CD14-positive monocyte (primary cell): Measurements from ENCODE around the gene CCDC117. TPM values are rescaled to one million over a fixed set of nuclear protein-coding genes. Genes with fewer than 3 reads are reported as not detected.

ENCODE experiments used
- DNase-seq, 3 donors: peaks; one replicate each; pipeline ENCODE4 v3.0.0-alpha.2; 2011 to 2022
- H2AFZ ChIP-seq: 2 replicates; pipeline ENCODE4 v1.6.0; 2012; ENCODE audit warnings: mild to moderate bottlenecking, low read depth, low read length, inconsistent platforms; ENCODE audit not compliant: insufficient read depth, poor library complexity, severe bottlenecking
- H3K27ac ChIP-seq, 2 donors: 1 replicate in 1 of 2; 2 replicates in 1 of 2; pipeline ENCODE4 v1.5.1; 2012 to 2013; ENCODE audit warnings: low read length in 2 of 2, control low read depth in 1 of 2, inconsistent platforms in 1 of 2, low read depth in 1 of 2, mild to moderate bottlenecking in 1 of 2
- H3K27me3 ChIP-seq, 2 donors: one replicate each; pipeline versions ENCODE4 v1.6.0 to v1.6.1; 2011 to 2013; ENCODE audit warnings: low read length in 2 of 2; ENCODE audit not compliant: control insufficient read depth in 2 of 2, insufficient read depth in 2 of 2
- H3K36me3 ChIP-seq, 2 donors: replicated peaks in 1 of 2; 1 replicate in 1 of 2; 2 replicates in 1 of 2; pipeline versions ENCODE4 v1.5.1 to v1.6.1; 2012 to 2013; ENCODE audit warnings: low read length in 2 of 2, control low read depth in 1 of 2, inconsistent platforms in 1 of 2, mild to moderate bottlenecking in 1 of 2; ENCODE audit not compliant: insufficient read depth in 2 of 2, control insufficient read depth in 1 of 2
- H3K4me1 ChIP-seq, 2 donors: 1 replicate in 1 of 2; 2 replicates in 1 of 2; pipeline versions ENCODE4 v1.5.1 to v1.6.1; 2012 to 2013; ENCODE audit warnings: low read length in 2 of 2, control low read depth in 1 of 2, inconsistent platforms in 1 of 2, mild to moderate bottlenecking in 1 of 2, moderate library complexity in 1 of 2; ENCODE audit not compliant: insufficient read depth in 2 of 2, control insufficient read depth in 1 of 2
- H3K4me2 ChIP-seq: replicated peaks from 2 replicates; pipeline ENCODE3; 2012; ENCODE audit warnings: low read length, moderate library complexity, mild to moderate bottlenecking; ENCODE audit not compliant: poor library complexity, severe bottlenecking; ENCODE audit errors: extremely low read depth
- H3K4me3 ChIP-seq, 3 experiments: fragments of 200-600 bp in 1 of 3; sonication (generic) in 1 of 3; replicated peaks in 1 of 3; 1 replicate in 2 of 3; 2 replicates in 1 of 3; pipeline ENCODE4 v1.5.1; 2011 to 2013; ENCODE audit warnings: low read length in 3 of 3, mild to moderate bottlenecking in 3 of 3, control low read depth in 2 of 3, low read depth in 2 of 3, inconsistent platforms in 1 of 3, moderate library complexity in 1 of 3
- H3K79me2 ChIP-seq: 2 replicates; pipeline ENCODE4 v1.6.0; 2012; ENCODE audit warnings: mild to moderate bottlenecking, control low read depth, inconsistent platforms, low read length, moderate library complexity; ENCODE audit not compliant: insufficient read depth
- H3K9ac ChIP-seq: 2 replicates; pipeline ENCODE4 v1.6.0; 2017; ENCODE audit warnings: low read length, mild to moderate bottlenecking; ENCODE audit not compliant: insufficient read depth, poor library complexity, severe bottlenecking
- H3K9me3 ChIP-seq, 2 donors: replicated peaks in 1 of 2; 1 replicate in 1 of 2; 2 replicates in 1 of 2; pipeline versions ENCODE4 v1.5.1 to v1.6.1; 2012 to 2013; ENCODE audit warnings: low read length in 2 of 2, control low read depth in 1 of 2; ENCODE audit not compliant: control insufficient read depth in 1 of 2, insufficient read depth in 1 of 2
- H4K20me1 ChIP-seq: 2 replicates; pipeline ENCODE4 v1.6.0; 2012; ENCODE audit warnings: mild to moderate bottlenecking, low read length, control low read depth, moderate library complexity; ENCODE audit not compliant: insufficient read depth
- H3K27ac Mint-ChIP-seq, 7 donors: one replicate each; pipeline ENCODE4 v1.8.0; 2020; ENCODE audit warnings: mild to moderate bottlenecking in 7 of 7, mixed read lengths in 7 of 7, moderate library complexity in 6 of 7, inconsistent platforms in 2 of 7
- H3K27me3 Mint-ChIP-seq, 3 donors: one replicate each; pipeline ENCODE4 v1.8.0; 2021 to 2022; ENCODE audit warnings: low read depth in 3 of 3, mild to moderate bottlenecking in 3 of 3, mixed read lengths in 3 of 3, moderate library complexity in 3 of 3, inconsistent platforms in 1 of 3
- H3K36me3 Mint-ChIP-seq, 2 donors: one replicate each; pipeline ENCODE4 v1.8.0; 2020; ENCODE audit warnings: mixed read lengths in 2 of 2, inconsistent platforms in 1 of 2, mild to moderate bottlenecking in 1 of 2
- H3K4me1 Mint-ChIP-seq: one replicate; pipeline ENCODE4 v1.8.0; 2020; ENCODE audit warnings: mild to moderate bottlenecking, mixed read lengths
- H3K4me3 Mint-ChIP-seq, 2 donors: one replicate each; pipeline ENCODE4 v1.8.0; 2020; ENCODE audit warnings: mild to moderate bottlenecking in 2 of 2, mixed read lengths in 2 of 2, moderate library complexity in 1 of 2
- H3K9me3 Mint-ChIP-seq, 7 donors: one replicate each; pipeline ENCODE4 v1.8.0; 2020 to 2022; ENCODE audit warnings: mixed read lengths in 7 of 7, mild to moderate bottlenecking in 6 of 7, moderate library complexity in 6 of 7, inconsistent platforms in 2 of 7
- WGBS: methylation state at CpG from one replicate; pipeline ENCODE4 v1.1.5; 2013; ENCODE audit warnings: missing lambda C conversion rate; ENCODE audit not compliant: insufficient coverage; 5-methylcytosine and 5-hydroxymethylcytosine counted together
- intact Hi-C, 2 donors: fragments of 100-400 bp; cut with micrococcal nuclease; formaldehyde crosslinking; loops; one replicate each; pipeline versions ENCODE4 v1.15.0 to v1.15.1; 2023
- polyA plus RNA-seq, 3 donors: library from polyadenylated mRNA; depleted of rRNA in 1 of 3; unstranded in 2 of 3; stranded (reverse) in 1 of 3; fragments of 300-500 nt in 2 of 3; fragments of >200 nt in 1 of 3; fragmentation: Illumina TruSeq in 2 of 3; gene quantifications; 1 replicate in 2 of 3; 2 replicates in 1 of 3; pipeline ENCODE4 v1.2.3, GENCODE V29; 2012 to 2021
- TF ChIP-seq, protein P1 (sequence below): fragments of 200-600 bp; IDR thresholded peaks from one replicate; pipeline ENCODE4 v1.8.0; 2022; ENCODE audit warnings: antibody characterized with exemption, mild to moderate bottlenecking

The CCDC117 gene
- polyA plus RNA-seq, 3 donors = 6.8 to 12.6 (median 10.3) TPM

DNA sequence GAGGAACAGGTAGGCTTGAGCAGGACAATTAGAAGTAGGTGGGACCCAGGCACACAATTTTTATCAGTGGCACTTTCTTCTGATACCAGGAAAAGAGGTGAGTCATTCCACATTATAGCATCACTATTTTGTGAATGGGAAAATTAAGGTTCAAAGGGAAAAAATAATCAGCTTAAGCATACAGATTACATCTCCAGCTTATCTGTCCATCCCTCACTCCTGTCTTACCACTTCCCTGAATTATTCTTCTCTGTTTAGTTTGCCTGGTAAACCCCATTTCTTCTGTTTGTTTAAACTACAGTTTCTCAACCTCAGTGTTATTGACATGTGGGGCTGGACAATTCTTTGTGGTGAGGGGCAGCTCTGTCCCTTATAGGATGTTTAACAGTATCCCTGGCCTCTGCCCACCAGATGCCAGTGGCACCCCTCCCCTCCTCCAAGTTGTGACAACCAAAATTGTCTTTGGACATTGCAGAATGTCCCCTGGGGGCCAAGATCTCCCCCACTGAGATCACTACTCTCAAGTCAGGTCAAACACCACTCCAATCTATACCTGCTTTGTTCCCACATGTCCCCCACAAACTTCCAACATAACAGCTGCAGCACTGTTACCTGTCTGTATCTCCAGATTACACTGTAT is 36.3 kb downstream of the CCDC117 start:
- Histone ChIP-seq H3K27me3 (no peaks in the 10 kb centered on the region), H3K4me2 (peak overlapping the region; percentile 45), H3K9me3 (no peaks in the 10 kb centered on the region), H2AFZ (peak overlapping the region; percentile 77), H4K20me1 (no peaks in the 10 kb centered on the region), H3K79me2 (peaks cover 75% of the 10 kb centered on the region), H3K4me3 (peak overlapping the region in 1 of 3 experiments; percentile 61), H3K27ac (peak overlapping the region in 1 of 2 donors; percentile 81), H3K9ac (no peak overlapping the region), H3K4me1 (peaks cover 59 to 63% of the 10 kb centered on the region in 2 donors), H3K36me3 (no peaks in the 10 kb centered on the region)
- TF ChIP-seq, protein P1, sequence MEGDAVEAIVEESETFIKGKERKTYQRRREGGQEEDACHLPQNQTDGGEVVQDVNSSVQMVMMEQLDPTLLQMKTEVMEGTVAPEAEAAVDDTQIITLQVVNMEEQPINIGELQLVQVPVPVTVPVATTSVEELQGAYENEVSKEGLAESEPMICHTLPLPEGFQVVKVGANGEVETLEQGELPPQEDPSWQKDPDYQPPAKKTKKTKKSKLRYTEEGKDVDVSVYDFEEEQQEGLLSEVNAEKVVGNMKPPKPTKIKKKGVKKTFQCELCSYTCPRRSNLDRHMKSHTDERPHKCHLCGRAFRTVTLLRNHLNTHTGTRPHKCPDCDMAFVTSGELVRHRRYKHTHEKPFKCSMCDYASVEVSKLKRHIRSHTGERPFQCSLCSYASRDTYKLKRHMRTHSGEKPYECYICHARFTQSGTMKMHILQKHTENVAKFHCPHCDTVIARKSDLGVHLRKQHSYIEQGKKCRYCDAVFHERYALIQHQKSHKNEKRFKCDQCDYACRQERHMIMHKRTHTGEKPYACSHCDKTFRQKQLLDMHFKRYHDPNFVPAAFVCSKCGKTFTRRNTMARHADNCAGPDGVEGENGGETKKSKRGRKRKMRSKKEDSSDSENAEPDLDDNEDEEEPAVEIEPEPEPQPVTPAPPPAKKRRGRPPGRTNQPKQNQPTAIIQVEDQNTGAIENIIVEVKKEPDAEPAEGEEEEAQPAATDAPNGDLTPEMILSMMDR = no peak
- Mint-ChIP-seq H3K4me3 (peak overlapping the region in 1 of 2 donors; percentile 73), H3K36me3 (peaks cover 3 to 6% of the 10 kb centered on the region in 2 donors), H3K27me3 (no peaks in the 10 kb centered on the region), H3K4me1 (peaks cover 61% of the 10 kb centered on the region), H3K9me3 (peaks cover 0 to 2% (median 0%) of the 10 kb centered on the region in 7 donors), H3K27ac (peak overlapping the region; percentile 21 to 93 (median 78))
- intact Hi-C loops = no loop called here
- DNase-seq = no peak

DNA sequence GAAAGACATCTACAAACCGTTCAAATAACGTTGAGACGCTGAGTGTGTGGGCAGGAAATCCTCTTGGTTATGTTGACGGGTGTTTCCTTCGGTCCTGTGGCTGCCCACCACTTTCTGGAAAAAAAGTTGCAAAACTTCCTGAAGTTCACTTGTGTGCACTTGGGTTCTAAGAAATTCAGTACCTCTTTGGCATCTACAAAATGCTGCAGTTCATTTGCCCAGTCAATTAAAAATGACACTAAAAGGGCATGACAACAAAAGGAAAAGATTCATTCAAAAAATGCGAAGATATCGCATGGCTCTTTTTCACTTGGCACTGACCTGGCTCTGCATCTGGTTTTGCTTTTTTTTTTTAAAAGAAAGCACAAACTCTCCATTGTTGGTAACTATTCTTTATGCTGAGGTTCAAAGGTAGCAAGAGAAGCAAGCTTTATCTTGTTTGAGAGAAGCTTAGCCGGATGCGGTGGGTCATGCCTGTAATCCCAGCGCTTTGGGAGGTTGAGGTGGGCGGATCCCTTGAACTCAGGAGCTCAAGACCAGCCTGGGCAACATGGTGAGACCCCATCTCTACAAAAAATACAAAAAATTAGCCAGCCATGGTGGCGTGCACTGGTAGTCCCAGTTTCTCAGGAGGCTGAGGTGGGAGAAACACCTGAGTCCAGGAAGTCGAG is 38.5 kb downstream of the CCDC117 start:
- intact Hi-C loops = loop anchor here in 1 of 2 donors (5.0 kb wide), 1 partner anchor 34 kb away; no protein-coding TSS in a partner anchor
- peak overlapping the region; percentile 78 to 96 (median 91) for H3K27ac Mint-ChIP-seq
- DNase-seq = peak in 2 of 3 donors; percentile 35 to 52
- peak overlapping the region; percentile 70 to 85 for H3K4me3 Mint-ChIP-seq
- peaks cover 81% of the 10 kb centered on the region for H3K4me1 Mint-ChIP-seq
- no peaks in the 10 kb centered on the region for H4K20me1 ChIP-seq
- H3K36me3 Mint-ChIP-seq = peaks cover 0 to 1% of the 10 kb centered on the region in 2 donors
- H3K9me3 Mint-ChIP-seq = peaks cover 0 to 2% (median 0%) of the 10 kb centered on the region in 7 donors
- H3K4me1 ChIP-seq = peaks cover 80 to 83% of the 10 kb centered on the region in 2 donors
- H3K27me3 Mint-ChIP-seq = no peaks in the 10 kb centered on the region
- no peaks in the 10 kb centered on the region for H3K27me3 ChIP-seq
- H3K36me3 ChIP-seq = no peaks in the 10 kb centered on the region
- H3K4me2 ChIP-seq = peak overlapping the region; percentile 80
- peaks cover 66% of the 10 kb centered on the region for H3K79me2 ChIP-seq
- TF ChIP-seq, protein P1 = no peak
- H3K9me3 ChIP-seq = no peaks in the 10 kb centered on the region
- H3K27ac ChIP-seq = peak overlapping the region; percentile 60 to 83
- H2AFZ ChIP-seq = peak overlapping the region; percentile 43
- H3K9ac ChIP-seq = peak overlapping the region; percentile 10
- 0% methylated on average over 4 of the region's 13 CpGs for WGBS
- peak overlapping the region; percentile 15 to 72 (median 43) for H3K4me3 ChIP-seq
